ENCODE data around the gene KAZN. TPM values are rescaled to one million over a fixed set of nuclear protein-coding genes. Genes with fewer than 3 reads are reported as not detected.

KAZN gene
- polyA plus RNA-seq, 1 of the 3 experiments (the other 2 are of a cell fraction): 6.8 TPM

DNA sequence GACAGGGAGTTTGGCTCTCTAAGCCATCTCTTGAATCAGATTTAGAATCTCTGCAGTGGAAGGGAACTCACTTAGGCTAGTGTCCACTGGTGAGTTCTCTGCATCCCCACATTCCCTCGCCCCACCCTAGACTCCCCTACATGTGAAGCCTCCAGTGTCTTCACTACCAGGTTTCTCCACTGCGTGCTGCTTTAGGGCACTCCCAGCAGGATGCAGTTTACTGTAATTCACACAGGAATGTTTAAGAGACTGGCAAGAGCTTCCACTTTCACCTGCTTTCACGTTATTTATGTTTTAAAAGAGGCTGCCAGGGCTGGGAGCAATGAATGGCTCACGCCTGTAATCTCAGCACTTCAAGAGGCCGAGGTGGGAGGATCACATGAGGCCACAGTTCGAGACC lies 60.2 kb downstream of the KAZN start:
- Histone ChIP-seq H3K79me2 (ENCODE audit: insufficient read depth) (no peaks in the 10 kb centered on the region), H3K27ac (ENCODE audit: low read depth in 2 of 2, low read length in 1 of 2) (no peak overlapping the region), H3K9me3 (no peaks in the 10 kb centered on the region), H3K27me3 (ENCODE audit: insufficient read depth) (no peaks in the 10 kb centered on the region), H2AFZ (ENCODE audit: low read depth) (no peak overlapping the region), H3F3A (replicated peaks; ENCODE audit: insufficient read depth) (no peaks in the 10 kb centered on the region), H4K20me1 (ENCODE audit: insufficient read depth) (no peaks in the 10 kb centered on the region), H3K9ac (no peak overlapping the region), H3K9me2 (no peaks in the 10 kb centered on the region), H3K4me3 (ENCODE audit: low read depth in 2 of 2, low read length in 1 of 2) (no peak overlapping the region), H3K4me1 (ENCODE audit: control insufficient read depth in 1 of 2, insufficient read depth in 2 of 2, low read depth in 1 of 2, low read length in 1 of 2) (peaks cover 3 to 13% of the 10 kb centered on the region in 2 experiments; a peak in 3 of 4 replicates), H3K36me3 (replicated peaks in 1 of 2; ENCODE audit: control insufficient read depth in 1 of 2, insufficient read depth in 2 of 2, low read length in 1 of 2) (no peaks in the 10 kb centered on the region), H3K4me2 (no peak overlapping the region)
- ChIA-PET CTCF (no interaction called here), POLR2A (no interaction called here)
- no peak for DNase-seq
- WGBS (ENCODE audit: low lambda C conversion rate): 18% methylated on average over 6 of the region's 6 CpGs
- no peak for TF ChIP-seq TEAD4 (IDR thresholded peaks at IDR 0.05; ENCODE audit: borderline replicate concordance, insufficient read depth)
- TF ChIP-seq POLR2AphosphoS5 (IDR thresholded peaks at IDR 0.05; ENCODE audit: low read depth, low read length): no peak
- no peak for TF ChIP-seq FOXM1 (IDR thresholded peaks at IDR 0.05; ENCODE audit: low read depth)
- no peak for TF ChIP-seq YY1 (IDR thresholded peaks at IDR 0.05; ENCODE audit: low read depth)
- no peak for TF ChIP-seq NRF1 (IDR thresholded peaks at IDR 0.05; ENCODE audit: low read depth, low read length)
- TF ChIP-seq FOSL2 (IDR thresholded peaks at IDR 0.05; ENCODE audit: borderline replicate concordance, low read depth): no peak
- no peak for TF ChIP-seq FOXJ3 (CRISPR knock-in tag; IDR thresholded peaks at IDR 0.05)
- TF ChIP-seq, protein P1, sequence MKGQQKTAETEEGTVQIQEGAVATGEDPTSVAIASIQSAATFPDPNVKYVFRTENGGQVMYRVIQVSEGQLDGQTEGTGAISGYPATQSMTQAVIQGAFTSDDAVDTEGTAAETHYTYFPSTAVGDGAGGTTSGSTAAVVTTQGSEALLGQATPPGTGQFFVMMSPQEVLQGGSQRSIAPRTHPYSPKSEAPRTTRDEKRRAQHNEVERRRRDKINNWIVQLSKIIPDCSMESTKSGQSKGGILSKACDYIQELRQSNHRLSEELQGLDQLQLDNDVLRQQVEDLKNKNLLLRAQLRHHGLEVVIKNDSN (IDR thresholded peaks at IDR 0.05; ENCODE audit: borderline replicate concordance, low read depth): no peak

DNA sequence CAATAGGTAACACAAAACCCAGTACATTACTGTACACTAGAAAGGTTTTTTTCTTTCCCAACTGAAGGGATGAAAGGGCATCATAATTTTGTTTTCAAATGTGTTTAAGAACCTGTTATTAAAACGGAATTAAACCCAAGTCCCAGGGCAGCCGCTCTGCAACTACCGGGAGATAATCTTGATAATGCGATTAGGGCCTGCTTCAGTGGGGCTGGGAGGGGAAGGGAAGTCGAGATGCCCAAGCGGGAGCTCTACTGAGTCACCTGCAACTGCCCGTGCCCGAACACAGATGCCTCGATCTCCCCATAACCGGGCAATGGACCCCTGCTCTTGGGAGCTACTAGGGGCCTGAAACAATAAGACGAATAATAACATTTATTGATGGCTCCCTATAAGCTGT lies 61.4 kb downstream of the KAZN start:
- peaks cover 3 to 13% of the 10 kb centered on the region in 2 experiments; a peak in 3 of 4 replicates for H3K4me1 ChIP-seq (ENCODE audit: control insufficient read depth in 1 of 2, insufficient read depth in 2 of 2, low read depth in 1 of 2, low read length in 1 of 2)
- POLR2A ChIA-PET: no interaction called here
- H2AFZ ChIP-seq (ENCODE audit: low read depth): no peak overlapping the region
- no peaks in the 10 kb centered on the region for H3K36me3 ChIP-seq (replicated peaks in 1 of 2; ENCODE audit: control insufficient read depth in 1 of 2, insufficient read depth in 2 of 2, low read length in 1 of 2)
- no peaks in the 10 kb centered on the region for H4K20me1 ChIP-seq (ENCODE audit: insufficient read depth)
- no peak overlapping the region for H3K9ac ChIP-seq
- TF ChIP-seq JUND (IDR thresholded peaks at IDR 0.05) (no peak), CHD2 (IDR thresholded peaks at IDR 0.05; ENCODE audit: low read length, partially characterized antibody) (peak; percentile 24), GATA2 (CRISPR knock-in tag; IDR thresholded peaks at IDR 0.05) (peak; percentile 53; the same call in 1 of the 2 replicates), RAD21 (IDR thresholded peaks at IDR 0.05; ENCODE audit: low read length) (peak; percentile 11; the same call in 1 of the 2 replicates)
- TF ChIP-seq, protein P2, sequence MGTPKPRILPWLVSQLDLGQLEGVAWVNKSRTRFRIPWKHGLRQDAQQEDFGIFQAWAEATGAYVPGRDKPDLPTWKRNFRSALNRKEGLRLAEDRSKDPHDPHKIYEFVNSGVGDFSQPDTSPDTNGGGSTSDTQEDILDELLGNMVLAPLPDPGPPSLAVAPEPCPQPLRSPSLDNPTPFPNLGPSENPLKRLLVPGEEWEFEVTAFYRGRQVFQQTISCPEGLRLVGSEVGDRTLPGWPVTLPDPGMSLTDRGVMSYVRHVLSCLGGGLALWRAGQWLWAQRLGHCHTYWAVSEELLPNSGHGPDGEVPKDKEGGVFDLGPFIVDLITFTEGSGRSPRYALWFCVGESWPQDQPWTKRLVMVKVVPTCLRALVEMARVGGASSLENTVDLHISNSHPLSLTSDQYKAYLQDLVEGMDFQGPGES (IDR thresholded peaks at IDR 0.05; ENCODE audit: low read depth, low read length): no peak
- WGBS (ENCODE audit: low lambda C conversion rate): 6% methylated on average over 11 of the region's 11 CpGs
- H3K4me2 ChIP-seq: no peak overlapping the region
- H3K79me2 ChIP-seq (ENCODE audit: insufficient read depth): no peaks in the 10 kb centered on the region
- H3K9me2 ChIP-seq: no peaks in the 10 kb centered on the region
- no peak overlapping the region for H3K4me3 ChIP-seq (ENCODE audit: low read depth in 2 of 2, low read length in 1 of 2)
- no peaks in the 10 kb centered on the region for H3F3A ChIP-seq (replicated peaks; ENCODE audit: insufficient read depth)
- H3K9me3 ChIP-seq: no peaks in the 10 kb centered on the region
- no peaks in the 10 kb centered on the region for H3K27me3 ChIP-seq (ENCODE audit: insufficient read depth)
- peak; percentile 61 for DNase-seq
- CTCF ChIA-PET: interaction anchor here (2.5 kb wide), 1 partner anchor 72 kb away, joined by 8 read pairs; no protein-coding TSS in a partner anchor
- H3K27ac ChIP-seq (ENCODE audit: low read depth in 2 of 2, low read length in 1 of 2): peak overlapping the region in 1 of 2 experiments; percentile 47; a peak in 1 of 4 replicates
